GM21529 (cell line): ENCODE results near the gene ZSWIM5.
"Not testable (repeated sequence)": the region's sequence is repeated elsewhere in the genome, so short reads cannot be mapped to it uniquely, and the experiment has no call there.

Source experiments
- ATAC-seq: cut with Tn5 transposase; IDR thresholded peaks from one replicate; pipeline ENCODE4 v1.9.1; 2021; ENCODE audit not compliant: unreplicated experiment

Gene ZSWIM5

GRCh38 chr1:45205910-45206721 is at the start of gene ZSWIM5:
ZSWIM5 (minus strand) TSS chr1:45206605; CDS start chr1:45206350, 255 bp downstream.
- peak; percentile 72 for ATAC-seq

- ATAC-seq: no peak
Observed at GRCh38 chr1:45254490-45254889, 48.1 kb upstream of the ZSWIM5 start.

GRCh38 chr1:45250544-45250943 is 44.1 kb upstream of the ZSWIM5 start:
- ATAC-seq: no peak

GRCh38 chr1:45248004-45248403 is 41.6 kb upstream of the ZSWIM5 start:
- not testable (repeated sequence) for ATAC-seq

DNA sequence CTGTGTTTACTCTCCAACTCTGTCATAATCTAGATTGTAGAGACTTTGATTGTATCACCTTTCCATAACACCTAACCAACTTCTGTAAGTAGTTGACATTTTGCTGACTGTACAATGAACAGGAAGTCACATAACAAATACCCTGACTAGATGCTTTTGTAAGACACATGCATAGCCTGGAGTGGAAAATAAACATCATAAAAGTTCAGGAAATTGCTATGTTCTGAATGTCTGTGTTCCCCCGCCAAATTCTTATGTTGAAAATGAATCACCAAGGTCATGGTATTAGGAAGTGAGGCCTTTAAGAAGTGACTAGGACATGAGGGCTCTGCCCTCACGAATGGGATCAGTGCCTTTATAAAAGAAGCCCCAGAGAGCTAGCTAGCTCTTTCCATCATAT is 40.4 kb upstream of the ZSWIM5 start:
- no peak for ATAC-seq

DNA sequence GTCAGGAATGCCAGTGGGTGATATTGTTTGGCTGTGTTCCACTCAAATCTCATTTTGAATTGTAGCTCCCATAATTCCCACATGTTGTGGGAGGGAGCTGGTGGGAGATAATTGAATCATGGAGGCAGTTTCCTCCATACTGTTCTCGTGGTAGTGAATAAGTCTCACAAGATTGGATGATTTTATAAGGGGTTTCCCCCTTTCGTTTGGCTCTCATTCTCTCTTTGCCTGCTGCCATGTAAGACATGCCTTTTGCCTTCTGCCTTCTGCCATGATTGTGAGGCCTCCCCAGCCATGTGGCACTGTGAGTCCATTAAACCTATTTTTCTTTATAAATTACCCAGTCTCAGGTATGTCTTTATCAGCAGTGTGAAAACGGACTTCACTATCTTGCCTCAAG is 40.0 kb upstream of the ZSWIM5 start:
- not testable (repeated sequence) for ATAC-seq

DNA sequence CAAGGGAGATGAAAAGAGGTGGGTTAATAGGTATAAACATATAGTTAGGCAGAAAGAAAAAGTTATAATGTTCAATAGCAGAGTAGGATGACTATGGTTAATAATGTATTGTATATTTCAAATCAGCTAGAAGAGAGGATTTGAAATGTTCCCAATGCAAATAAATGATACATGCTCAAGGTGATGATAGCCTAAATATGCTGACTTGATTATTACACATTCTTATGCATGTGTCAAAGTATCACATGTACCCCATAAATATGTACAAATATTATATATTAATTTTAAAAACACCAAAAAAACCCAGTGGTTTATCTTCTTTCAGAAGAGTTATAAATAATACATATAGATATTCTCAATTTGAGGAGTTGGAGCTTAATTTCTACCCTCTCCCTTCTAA is 38.3 kb upstream of the ZSWIM5 start:
- no peak for ATAC-seq

- no peak for ATAC-seq
Observed at GRCh38 chr1:45243476-45244343, 37.3 kb upstream of the ZSWIM5 start.

GRCh38 chr1:45238846-45239245 is 32.4 kb upstream of the ZSWIM5 start:
- no peak for ATAC-seq

DNA sequence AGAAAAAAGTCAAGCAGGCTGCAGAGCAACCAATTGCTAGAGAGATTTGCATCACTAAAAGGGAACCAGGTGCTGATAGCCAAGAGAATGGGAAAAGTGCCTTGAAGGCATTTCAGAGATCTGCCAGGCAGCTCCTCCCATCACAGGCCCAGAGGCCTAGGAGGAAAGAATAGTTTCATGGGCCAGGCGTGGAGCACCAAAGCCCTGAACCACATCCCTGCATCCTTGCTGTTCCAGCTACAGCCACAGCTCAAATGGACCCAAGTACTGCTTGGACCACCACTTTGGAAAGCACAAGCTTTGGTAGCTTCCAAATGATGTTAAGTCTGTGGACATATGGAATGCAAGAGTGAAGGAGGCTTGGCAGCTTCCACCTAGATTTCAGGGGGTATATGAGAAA is 29.7 kb upstream of the ZSWIM5 start:
- no peak for ATAC-seq

GRCh38 chr1:45230537-45230936 is 24.1 kb upstream of the ZSWIM5 start:
- no peak for ATAC-seq

DNA sequence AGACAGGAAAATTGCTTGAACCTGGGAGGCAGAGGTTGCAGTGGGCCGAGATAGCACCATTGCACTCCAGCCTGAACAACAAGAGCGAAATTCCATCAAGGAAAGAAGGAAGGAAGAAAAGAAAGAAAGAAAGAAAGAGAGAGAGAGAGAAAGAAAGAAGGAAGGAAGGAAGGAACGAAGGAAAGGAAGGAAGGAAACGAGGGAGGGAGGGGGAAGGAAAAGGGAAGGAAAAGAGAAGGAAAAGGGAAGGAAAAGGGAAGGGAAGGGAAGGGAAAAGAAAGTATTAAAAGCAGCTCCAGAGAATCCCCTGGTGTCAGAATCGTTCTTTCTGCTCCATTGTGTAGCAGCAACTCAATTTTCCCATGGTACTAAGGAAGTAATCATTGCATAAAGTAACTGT is 19.2 kb upstream of the ZSWIM5 start:
- ATAC-seq: no peak

GRCh38 chr1:45223710-45224109 is 17.3 kb upstream of the ZSWIM5 start:
- ATAC-seq: not testable (repeated sequence)

- no peak for ATAC-seq
Observed at GRCh38 chr1:45221716-45222115, 15.3 kb upstream of the ZSWIM5 start.

DNA sequence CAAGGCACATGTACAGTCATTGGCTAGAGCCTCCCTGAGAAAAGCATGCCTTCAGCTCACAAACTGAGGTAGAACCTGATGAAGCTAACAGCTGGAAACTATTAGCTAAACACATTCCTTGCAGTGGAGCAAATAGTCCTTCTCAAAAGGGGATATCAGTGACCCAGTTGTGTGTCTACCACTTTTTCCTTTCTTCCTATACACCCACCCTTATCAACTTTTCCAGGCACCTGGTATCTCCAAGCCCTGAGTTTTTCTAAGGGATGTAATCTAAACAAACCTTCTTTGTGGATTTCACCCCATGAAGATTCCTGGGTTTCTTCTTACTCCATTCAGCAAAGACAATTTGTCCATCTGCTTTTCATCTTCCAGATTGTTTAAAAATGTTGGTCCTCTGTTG is 10.5 kb upstream of the ZSWIM5 start:
- no peak for ATAC-seq

GRCh38 chr1:45216200-45216541 is 9.8 kb upstream of the ZSWIM5 start:
- ATAC-seq: no peak

DNA sequence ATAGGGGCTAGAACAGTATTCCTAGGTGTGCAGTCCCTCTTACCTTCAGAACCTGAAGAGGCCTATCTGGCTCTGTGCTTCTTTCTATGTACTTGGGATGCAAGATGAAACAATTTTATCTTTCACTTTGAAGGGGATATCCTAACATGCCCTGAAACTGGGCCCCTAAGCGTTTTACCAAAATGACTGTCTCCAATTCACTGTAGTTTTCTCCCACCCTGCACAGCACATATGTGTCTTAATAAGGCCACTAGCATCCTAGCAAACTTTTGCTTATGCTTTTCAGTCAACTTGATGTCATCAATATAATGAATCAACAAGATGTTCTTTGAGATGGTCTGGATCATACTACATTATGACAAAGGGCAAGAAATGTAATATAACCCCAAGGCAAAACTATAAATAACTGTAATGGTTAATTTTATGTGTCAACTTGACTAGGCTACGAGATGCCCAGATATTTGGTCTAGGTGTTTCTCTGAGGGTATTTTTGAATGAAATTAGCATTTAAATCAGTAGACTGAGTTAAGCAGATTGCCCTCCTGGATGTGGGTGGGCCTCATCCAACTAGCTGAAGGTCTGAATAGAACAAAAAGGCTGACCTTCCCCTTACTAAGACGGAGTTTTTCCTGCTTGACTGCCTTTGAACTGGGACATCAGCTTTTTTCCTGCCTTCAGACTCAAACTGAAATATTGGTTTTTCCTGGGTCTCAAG is 9.2 kb upstream of the ZSWIM5 start:
- ATAC-seq: no peak

DNA sequence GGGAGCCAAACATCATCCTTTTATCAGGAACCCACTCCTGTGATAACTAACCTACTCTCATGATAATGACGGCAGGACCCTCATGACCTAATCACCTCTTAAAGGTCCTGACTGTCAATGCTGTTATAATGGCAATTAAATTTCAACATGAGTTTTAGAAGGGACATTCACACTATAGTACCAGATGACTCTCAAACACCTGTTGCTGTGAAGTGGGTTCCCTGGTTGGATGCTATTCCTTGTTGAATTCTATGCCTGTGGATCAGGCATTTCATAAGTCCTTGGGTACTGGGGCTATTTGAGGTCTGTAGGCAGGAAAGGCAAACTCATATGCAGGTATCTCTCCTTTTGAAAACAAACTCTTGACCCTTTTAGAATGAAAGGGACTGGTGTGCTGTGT is 7.5 kb upstream of the ZSWIM5 start:
- ATAC-seq: no peak

DNA sequence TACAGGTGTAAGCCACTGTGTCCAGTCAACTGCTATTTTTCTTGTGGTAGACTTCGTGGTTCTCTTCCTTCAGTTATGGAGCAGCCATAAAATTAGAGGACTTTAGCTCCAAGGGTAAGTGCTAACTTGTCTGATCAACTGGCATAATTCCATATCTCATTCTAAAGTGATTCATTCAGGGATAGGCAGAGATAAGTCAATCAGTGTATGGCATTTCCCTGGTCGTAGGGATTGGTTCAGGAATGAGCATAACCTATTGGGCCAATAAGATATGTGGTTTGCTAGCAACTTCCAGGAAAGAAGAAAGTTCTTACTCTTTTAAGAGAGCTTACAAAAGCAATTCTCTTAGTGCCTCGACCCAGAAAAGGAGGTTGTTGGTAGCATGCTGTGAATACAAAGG is 4.7 kb upstream of the ZSWIM5 start:
- ATAC-seq: no peak

GRCh38 chr1:45206808-45207623 is 611 bp upstream of the ZSWIM5 start:
- ATAC-seq: no peak
